NCI-H2227 (cell line): ENCODE data around the gene WNT10A.
"Not testable (repeated sequence)": the region's sequence is repeated elsewhere in the genome, so short reads cannot be mapped to it uniquely, and the experiment has no call there.

ENCODE experiments used
- DNase-seq: peaks from one replicate; lab custom pipeline; 2025; ENCODE audit not compliant: unreplicated experiment; lab: John Stamatoyannopoulos, UW

WNT10A gene

GRCh38 chr2:218880102-218880858 lies at the start of gene WNT10A:
Gene WNT10A, plus strand, starts transcription at chr2:218880852. Its CDS starts 144 bp downstream, at chr2:218880996.
- peak; percentile 79 for DNase-seq

GRCh38 chr2:218831378-218831990 lies 49.2 kb upstream of the WNT10A start, which contains the start of gene PRKAG3:
Gene PRKAG3, minus strand, starts transcription at chr2:218831803.
- DNase-seq, result no peak

- no peak for DNase-seq
These were observed 48.6 kb upstream of the WNT10A start for GRCh38 chr2:218832081-218832480.

- DNase-seq, result no peak
These were observed 48.1 kb upstream of the WNT10A start for GRCh38 chr2:218832520-218832919.

GRCh38 chr2:218833023-218833609 lies 47.5 kb upstream of the WNT10A start:
- DNase-seq, result no peak

GRCh38 chr2:218834685-218835084 lies 46.0 kb upstream of the WNT10A start:
- DNase-seq, result no peak

GRCh38 chr2:218837495-218837894 lies 43.2 kb upstream of the WNT10A start:
- no peak for DNase-seq

GRCh38 chr2:218839430-218839829 lies 41.2 kb upstream of the WNT10A start:
- no peak for DNase-seq

GRCh38 chr2:218839888-218840287 lies 40.8 kb upstream of the WNT10A start:
- DNase-seq, result no peak

GRCh38 chr2:218844334-218844733 lies 36.3 kb upstream of the WNT10A start:
- not testable (repeated sequence) for DNase-seq

GRCh38 chr2:218846963-218847362 lies 33.7 kb upstream of the WNT10A start:
- DNase-seq, result not testable (repeated sequence)

GRCh38 chr2:218849721-218850120 lies 30.9 kb upstream of the WNT10A start:
- no peak for DNase-seq

GRCh38 chr2:218850796-218851195 lies 29.9 kb upstream of the WNT10A start:
- no peak for DNase-seq

GRCh38 chr2:218851286-218851685 lies 29.4 kb upstream of the WNT10A start:
- no peak for DNase-seq

GRCh38 chr2:218852911-218853667 lies 27.6 kb upstream of the WNT10A start:
- peak; percentile 90 for DNase-seq

- DNase-seq, result peak; percentile 86
These were observed 26.9 kb upstream of the WNT10A start for GRCh38 chr2:218853766-218854165.

GRCh38 chr2:218854860-218855259 lies 25.8 kb upstream of the WNT10A start:
- DNase-seq, result no peak

GRCh38 chr2:218855305-218856166 lies 25.1 kb upstream of the WNT10A start:
- no peak for DNase-seq

GRCh38 chr2:218856167-218856895 lies 24.3 kb upstream of the WNT10A start:
- DNase-seq, result peak; percentile 61

- no peak for DNase-seq
These were observed 23.8 kb upstream of the WNT10A start for GRCh38 chr2:218856896-218857243.
